Astrocyte (in vitro differentiated cells and primary cell): Measurements from ENCODE around the gene CRLF3. TPM values are rescaled to one million over a fixed set of nuclear protein-coding genes. Genes with fewer than 3 reads are reported as not detected.

Experiments
- DNase-seq: peaks from one replicate; pipeline ENCODE4 v3.0.0-alpha.2; 2010; ENCODE audit warnings: low read depth
- FAIRE-seq: peaks from 2 replicates; lab custom pipeline; 2011; peaks lifted over from hg19 to GRCh38; lab: Jason Lieb, UNC
- H2AFZ ChIP-seq: 2 replicates; pipeline ENCODE4 v1.6.0; 2012; ENCODE audit warnings: low read depth, low read length, inconsistent platforms
- H3K27ac ChIP-seq: 2 replicates; pipeline ENCODE4 v1.5.1; 2011; ENCODE audit warnings: low read depth, low read length, inconsistent platforms
- H3K27me3 ChIP-seq: 2 replicates; pipeline ENCODE4 v1.6.0; 2011; ENCODE audit warnings: low read length, inconsistent platforms; ENCODE audit not compliant: insufficient read depth
- H3K36me3 ChIP-seq: 2 replicates; pipeline ENCODE4 v1.5.1; 2011; ENCODE audit warnings: low read length, inconsistent platforms; ENCODE audit not compliant: insufficient read depth
- H3K4me1 ChIP-seq: 2 replicates; pipeline ENCODE4 v1.5.1; 2011; ENCODE audit warnings: low read length, inconsistent platforms; ENCODE audit not compliant: insufficient read depth
- H3K4me2 ChIP-seq: 2 replicates; pipeline ENCODE4 v1.6.0; 2012; ENCODE audit warnings: low read length, inconsistent platforms
- H3K4me3 ChIP-seq: 2 replicates; pipeline ENCODE4 v1.5.1; 2011; ENCODE audit warnings: low read depth, mild to moderate bottlenecking, low read length, inconsistent platforms; ENCODE audit not compliant: insufficient read depth
- H3K79me2 ChIP-seq: 2 replicates; pipeline ENCODE4 v1.6.0; 2012; ENCODE audit warnings: mild to moderate bottlenecking, low read length, inconsistent platforms; ENCODE audit not compliant: insufficient read depth
- H3K9ac ChIP-seq: 2 replicates; pipeline ENCODE4 v1.6.0; 2012; ENCODE audit warnings: mild to moderate bottlenecking, low read length, inconsistent platforms
- H3K9me3 ChIP-seq: 2 replicates; pipeline ENCODE4 v1.5.1; 2012; ENCODE audit warnings: low read depth, mild to moderate bottlenecking, low read length, inconsistent platforms; ENCODE audit not compliant: insufficient read depth
- H4K20me1 ChIP-seq: 2 replicates; pipeline ENCODE4 v1.6.0; 2012; ENCODE audit warnings: low read length, inconsistent platforms; ENCODE audit not compliant: insufficient read depth
- H3K27ac Mint-ChIP-seq: one replicate; pipeline ENCODE4 v1.8.0; 2021; ENCODE audit warnings: mild to moderate bottlenecking, mixed read lengths; ENCODE audit not compliant: unreplicated experiment
- H3K27me3 Mint-ChIP-seq: one replicate; pipeline ENCODE4 v1.8.0; 2021; ENCODE audit warnings: low read depth, mixed read lengths; ENCODE audit not compliant: unreplicated experiment
- H3K36me3 Mint-ChIP-seq: one replicate; pipeline ENCODE4 v1.8.0; 2021; ENCODE audit warnings: low read depth, mixed read lengths; ENCODE audit not compliant: unreplicated experiment
- H3K4me1 Mint-ChIP-seq: one replicate; pipeline ENCODE4 v1.8.0; 2021; ENCODE audit warnings: low read depth, mixed read lengths; ENCODE audit not compliant: unreplicated experiment
- H3K4me3 Mint-ChIP-seq: one replicate; pipeline ENCODE4 v1.8.0; 2021; ENCODE audit warnings: mild to moderate bottlenecking, moderate library complexity, mixed read lengths; ENCODE audit not compliant: unreplicated experiment
- H3K9me3 Mint-ChIP-seq: one replicate; pipeline ENCODE4 v1.8.0; 2021; ENCODE audit warnings: mild to moderate bottlenecking, mixed read lengths; ENCODE audit not compliant: unreplicated experiment
- EZH2 ChIP-seq: IDR thresholded peaks from 2 replicates; pipeline ENCODE4 v1.6.1; 2012; ENCODE audit warnings: mild to moderate bottlenecking, low read length, inconsistent platforms; ENCODE audit not compliant: insufficient read depth
- total RNA-seq: library from RNA; stranded (reverse); gene quantifications from 2 replicates; pipeline ENCODE4 v1.2.1, GENCODE V29; 2021
- TF ChIP-seq, protein P1 (sequence below): IDR thresholded peaks from 2 replicates; pipeline ENCODE4 v1.5.1; 2011; ENCODE audit warnings: low read depth, mild to moderate bottlenecking, inconsistent platforms, low read length, moderate library complexity; ENCODE audit not compliant: insufficient read depth

Gene CRLF3
- total RNA-seq, 1 donor from 2014 or later = 8.0 TPM

DNA sequence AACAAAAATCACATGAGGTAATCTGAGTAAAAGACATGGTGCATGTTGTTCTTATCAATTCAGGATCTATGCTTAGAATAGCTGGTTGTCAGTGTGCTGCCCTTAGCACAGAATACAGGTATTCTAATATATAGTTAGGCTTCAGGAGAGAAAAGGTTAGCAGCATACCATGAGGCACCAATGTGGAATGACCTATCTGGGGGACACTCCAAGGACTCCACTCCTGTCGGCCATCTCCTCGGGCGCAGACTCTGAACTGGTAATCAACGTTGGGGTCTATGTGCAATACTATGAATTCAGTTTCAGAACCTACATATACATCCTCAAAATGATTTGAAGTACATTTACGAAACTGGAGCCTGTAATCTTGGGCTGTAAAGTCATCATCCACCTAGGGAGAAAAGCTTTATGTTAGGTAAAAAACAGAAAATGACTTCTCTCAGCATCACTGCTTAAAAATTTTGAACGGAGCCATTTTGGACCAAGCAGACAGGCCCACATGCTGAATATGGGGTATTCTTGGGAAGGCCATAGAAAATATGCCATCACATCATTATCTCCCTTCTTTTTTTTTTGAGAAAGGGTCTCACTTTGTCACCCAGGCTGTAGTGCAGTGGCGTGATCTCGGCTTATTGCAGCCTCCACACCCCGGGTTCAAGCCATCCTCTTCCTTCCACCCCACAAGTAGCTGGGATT lies 31.1 kb downstream of the CRLF3 start:
- Mint-ChIP-seq H3K4me3 (no peak overlapping the region), H3K27me3 (no peaks in the 10 kb centered on the region), H3K36me3 (peaks cover 9% of the 10 kb centered on the region), H3K9me3 (no peaks in the 10 kb centered on the region), H3K27ac (peak overlapping the region; percentile 22), H3K4me1 (peaks cover 6% of the 10 kb centered on the region)
- H3K27me3 ChIP-seq = no peaks in the 10 kb centered on the region
- no peak for DNase-seq
- no peak for TF ChIP-seq EZH2
- TF ChIP-seq, protein P1, sequence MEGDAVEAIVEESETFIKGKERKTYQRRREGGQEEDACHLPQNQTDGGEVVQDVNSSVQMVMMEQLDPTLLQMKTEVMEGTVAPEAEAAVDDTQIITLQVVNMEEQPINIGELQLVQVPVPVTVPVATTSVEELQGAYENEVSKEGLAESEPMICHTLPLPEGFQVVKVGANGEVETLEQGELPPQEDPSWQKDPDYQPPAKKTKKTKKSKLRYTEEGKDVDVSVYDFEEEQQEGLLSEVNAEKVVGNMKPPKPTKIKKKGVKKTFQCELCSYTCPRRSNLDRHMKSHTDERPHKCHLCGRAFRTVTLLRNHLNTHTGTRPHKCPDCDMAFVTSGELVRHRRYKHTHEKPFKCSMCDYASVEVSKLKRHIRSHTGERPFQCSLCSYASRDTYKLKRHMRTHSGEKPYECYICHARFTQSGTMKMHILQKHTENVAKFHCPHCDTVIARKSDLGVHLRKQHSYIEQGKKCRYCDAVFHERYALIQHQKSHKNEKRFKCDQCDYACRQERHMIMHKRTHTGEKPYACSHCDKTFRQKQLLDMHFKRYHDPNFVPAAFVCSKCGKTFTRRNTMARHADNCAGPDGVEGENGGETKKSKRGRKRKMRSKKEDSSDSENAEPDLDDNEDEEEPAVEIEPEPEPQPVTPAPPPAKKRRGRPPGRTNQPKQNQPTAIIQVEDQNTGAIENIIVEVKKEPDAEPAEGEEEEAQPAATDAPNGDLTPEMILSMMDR = no peak
- H2AFZ ChIP-seq = no peak overlapping the region
- no peaks in the 10 kb centered on the region for H3K9me3 ChIP-seq
- H3K36me3 ChIP-seq = peaks cover 26% of the 10 kb centered on the region
- H3K27ac ChIP-seq = no peak overlapping the region
- H3K4me2 ChIP-seq = no peak overlapping the region
- H3K79me2 ChIP-seq = no peaks in the 10 kb centered on the region
- no peaks in the 10 kb centered on the region for H4K20me1 ChIP-seq
- no peak overlapping the region for H3K4me3 ChIP-seq
- no peak overlapping the region for H3K9ac ChIP-seq
- no peak for FAIRE-seq
- H3K4me1 ChIP-seq = peaks cover 5% of the 10 kb centered on the region

DNA sequence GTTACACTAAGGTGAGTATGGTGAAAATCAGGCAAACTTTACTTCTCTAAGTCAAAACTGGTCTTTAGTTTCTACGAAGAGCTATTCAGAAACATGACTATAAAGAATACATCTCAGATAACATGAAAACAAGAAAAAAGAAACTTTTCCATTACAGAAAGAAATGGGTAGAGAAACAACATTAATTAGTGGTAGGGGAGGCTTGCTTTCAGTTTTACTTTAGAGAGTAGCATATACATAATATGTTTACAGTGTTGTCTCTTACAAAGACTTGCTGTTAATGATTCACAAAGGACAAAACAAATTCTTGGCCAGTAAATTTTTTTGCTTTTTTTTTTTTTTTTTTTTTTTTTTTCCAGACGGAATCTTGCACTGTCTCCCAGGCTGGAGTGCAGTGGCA lies 34.2 kb downstream of the CRLF3 start:
- Histone ChIP-seq H3K9me3 (no peaks in the 10 kb centered on the region), H3K4me2 (no peak overlapping the region), H3K27me3 (no peaks in the 10 kb centered on the region), H3K4me3 (no peak overlapping the region), H3K27ac (no peak overlapping the region), H3K4me1 (peaks cover 5% of the 10 kb centered on the region), H3K36me3 (peaks cover 27% of the 10 kb centered on the region), H3K9ac (no peak overlapping the region), H4K20me1 (no peaks in the 10 kb centered on the region), H2AFZ (no peak overlapping the region), H3K79me2 (no peaks in the 10 kb centered on the region)
- Mint-ChIP-seq H3K27me3 (no peaks in the 10 kb centered on the region), H3K9me3 (no peaks in the 10 kb centered on the region), H3K4me1 (peaks cover 8% of the 10 kb centered on the region), H3K36me3 (peaks cover 9% of the 10 kb centered on the region), H3K27ac (no peak overlapping the region), H3K4me3 (no peak overlapping the region)
- no peak for DNase-seq
- FAIRE-seq = no peak
- TF ChIP-seq, protein P1 = no peak
- no peak for TF ChIP-seq EZH2

DNA sequence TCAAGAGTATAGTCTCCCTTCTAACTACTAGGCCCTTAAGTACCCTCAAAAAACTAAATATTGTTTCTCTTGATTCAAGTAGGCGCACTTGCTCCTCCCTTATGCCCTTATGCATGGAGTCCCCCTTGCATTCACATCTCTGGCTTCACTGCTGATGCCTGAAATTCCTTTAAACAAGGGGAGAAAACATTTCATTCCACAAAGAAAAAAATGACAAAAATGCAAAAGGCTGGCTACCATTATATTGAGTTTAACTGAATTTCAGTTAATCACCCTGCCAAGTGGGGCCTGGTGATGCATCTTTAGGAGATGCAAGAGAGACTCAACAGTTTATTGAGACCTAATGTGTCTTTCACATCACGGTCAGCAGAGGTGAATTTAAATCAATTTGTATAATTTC lies 35.6 kb downstream of the CRLF3 start:
- Histone ChIP-seq H3K4me3 (no peak overlapping the region), H3K36me3 (peaks cover 26% of the 10 kb centered on the region), H4K20me1 (no peaks in the 10 kb centered on the region), H2AFZ (no peak overlapping the region), H3K4me2 (no peak overlapping the region), H3K9me3 (no peaks in the 10 kb centered on the region), H3K79me2 (no peaks in the 10 kb centered on the region), H3K27ac (no peak overlapping the region), H3K9ac (no peak overlapping the region), H3K4me1 (peaks cover 5% of the 10 kb centered on the region), H3K27me3 (no peaks in the 10 kb centered on the region)
- FAIRE-seq (no peak), DNase-seq (peak; percentile 55)
- H3K4me1 Mint-ChIP-seq = peaks cover 8% of the 10 kb centered on the region
- no peaks in the 10 kb centered on the region for H3K9me3 Mint-ChIP-seq
- peak overlapping the region; percentile 9 for H3K27ac Mint-ChIP-seq
- H3K4me3 Mint-ChIP-seq = no peak overlapping the region
- no peaks in the 10 kb centered on the region for H3K27me3 Mint-ChIP-seq
- TF ChIP-seq, protein P1 = no peak
- no peak for TF ChIP-seq EZH2
- H3K36me3 Mint-ChIP-seq = peaks cover 10% of the 10 kb centered on the region
